Stimulated activated CD4-positive, alpha-beta T cell treated with anti-CD3 and anti-CD28 coated beads, Interleukin-4, amount 100 ng/mL, for 1 hour (primary cell): ENCODE data around the gene IRF2BP1.
"Not testable (repeated sequence)": the region's sequence is repeated elsewhere in the genome, so short reads cannot be mapped to it uniquely, and the experiment has no call there.

ENCODE experiments used
- DNase-seq: peaks from one replicate; pipeline ENCODE4 v3.0.0-alpha.2; 2020

The IRF2BP1 gene

DNA sequence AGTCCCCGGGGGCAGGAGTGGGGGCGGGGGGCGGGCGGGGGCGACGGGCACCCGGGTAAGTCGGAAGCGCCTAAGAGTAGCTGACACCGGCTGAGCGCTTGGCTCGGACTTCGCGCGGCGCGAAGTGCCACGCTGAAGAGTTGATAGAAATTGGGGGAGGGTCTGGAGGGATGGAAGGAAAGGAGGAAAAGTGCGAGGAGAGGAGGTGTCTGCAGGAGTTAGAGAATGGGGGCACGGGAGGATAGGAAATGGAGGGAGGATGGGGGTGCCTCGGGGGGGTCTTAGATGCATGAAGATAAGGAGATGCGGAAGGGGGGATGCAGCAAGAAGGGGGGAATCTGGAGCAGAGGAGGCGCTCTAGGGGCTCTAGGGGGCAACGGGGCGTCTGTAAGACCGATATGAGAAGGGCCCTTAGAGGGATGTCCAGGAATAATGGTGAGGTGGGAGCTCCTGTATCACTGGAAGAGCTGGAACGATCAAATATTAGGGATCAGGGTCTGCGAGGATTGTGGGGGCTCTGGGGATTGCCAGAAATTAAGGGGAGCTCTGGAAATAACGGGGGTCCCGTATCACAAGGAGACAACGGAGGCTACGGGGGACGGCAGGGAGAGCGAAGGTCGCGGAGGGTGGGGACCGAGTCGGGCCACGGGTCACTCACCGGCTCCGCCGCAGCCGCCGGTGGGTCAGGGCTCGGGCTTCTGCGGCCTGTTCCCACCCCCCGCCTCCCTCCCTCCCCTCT, 16.1 kb upstream of the IRF2BP1 start, which contains the start of gene MYPOP:
MYPOP (minus strand) TSS at position 702 of the 739 bp plus-strand sequence. CDS start 840 bp downstream, outside the sequence.
- peak; percentile 11 for DNase-seq

DNA sequence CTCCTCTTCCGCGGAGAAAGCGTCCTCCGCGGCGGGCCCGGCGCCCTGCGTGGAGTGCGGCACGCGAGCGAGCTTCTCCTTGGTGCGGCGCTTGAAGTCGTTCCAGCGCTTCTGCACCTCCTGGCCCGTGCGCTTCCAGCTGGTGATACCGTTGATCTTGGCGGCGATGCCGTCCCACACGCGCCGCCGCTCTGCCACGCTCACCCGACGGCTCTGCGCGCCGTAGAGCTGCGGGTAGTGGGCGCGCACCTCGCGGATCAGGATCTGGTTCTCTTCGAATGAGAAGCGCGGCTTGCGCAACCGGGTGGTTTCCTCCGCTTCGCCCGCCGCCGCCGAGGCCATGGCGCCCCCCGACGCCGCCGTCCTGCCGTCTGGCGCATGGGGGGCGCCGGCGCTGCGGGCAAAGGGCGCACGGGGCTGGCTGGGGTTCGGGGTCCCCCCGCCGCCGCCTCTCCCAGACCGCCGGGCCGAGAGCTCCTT, 15.5 kb upstream of the IRF2BP1 start:
- DNase-seq = peak; percentile 44

DNA sequence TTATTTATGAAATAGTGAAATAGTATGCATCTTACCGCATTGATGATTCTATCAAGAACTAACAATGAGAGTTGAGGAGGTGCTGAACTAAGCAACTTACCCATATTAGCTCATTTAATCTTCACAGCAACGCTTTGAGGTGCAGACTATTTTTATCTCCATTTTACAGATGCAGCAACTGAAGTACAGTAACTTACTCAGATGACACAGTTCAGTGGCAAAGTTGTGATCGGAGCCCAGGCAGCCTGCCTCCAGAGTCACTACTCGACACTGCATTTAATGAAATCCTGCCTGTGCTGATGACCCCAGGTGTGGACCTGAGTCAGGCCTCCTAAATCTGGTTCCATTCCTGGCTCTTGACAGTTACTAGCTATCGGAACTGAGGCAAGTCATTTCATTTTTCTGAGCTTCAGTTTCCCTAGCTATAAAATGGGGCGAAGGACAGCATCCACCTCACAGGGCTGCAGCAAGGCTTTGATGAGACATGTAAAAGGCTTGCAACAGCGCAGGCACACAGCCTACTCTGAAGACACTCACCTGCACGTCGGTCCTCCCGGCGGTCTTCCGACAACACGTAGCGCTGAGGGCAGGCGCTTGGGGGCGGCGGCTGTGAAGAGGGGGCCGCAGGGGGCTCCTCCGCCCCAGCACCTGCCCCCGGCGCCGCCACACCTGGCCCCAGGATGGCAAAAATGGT, 14.9 kb upstream of the IRF2BP1 start:
- DNase-seq = no peak

DNA sequence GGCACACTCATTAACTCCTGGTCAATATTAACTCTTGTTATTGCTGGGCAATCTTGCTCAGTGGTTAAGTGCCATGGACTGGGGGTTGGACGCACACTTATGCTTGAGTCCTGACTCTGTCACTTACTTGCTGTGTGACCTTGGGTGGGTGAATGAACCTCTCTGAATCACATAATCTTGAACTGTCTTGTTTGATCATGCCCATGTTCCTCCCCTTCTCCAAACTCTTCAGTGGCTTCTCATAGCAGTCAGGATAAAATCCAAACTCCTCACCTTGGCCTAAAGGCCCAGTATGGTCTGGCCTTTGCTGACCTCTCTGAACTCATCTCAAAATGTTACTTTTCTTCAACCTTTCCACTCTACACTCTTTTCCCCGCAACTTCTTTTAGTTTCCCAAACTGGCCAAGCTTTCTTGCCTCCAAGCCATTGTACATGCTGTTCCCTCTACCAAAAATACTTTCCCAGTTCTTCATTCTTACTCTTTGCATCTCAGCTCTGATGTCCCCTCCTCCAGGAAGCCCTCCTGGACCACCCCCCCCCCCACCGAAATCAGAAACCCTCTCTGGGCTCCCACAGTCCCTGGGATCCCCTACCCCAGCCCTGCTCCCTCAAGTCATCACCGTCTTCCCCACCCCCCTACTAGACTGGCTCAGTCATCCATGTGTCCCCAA, 14.1 kb upstream of the IRF2BP1 start:
- no peak for DNase-seq

DNA sequence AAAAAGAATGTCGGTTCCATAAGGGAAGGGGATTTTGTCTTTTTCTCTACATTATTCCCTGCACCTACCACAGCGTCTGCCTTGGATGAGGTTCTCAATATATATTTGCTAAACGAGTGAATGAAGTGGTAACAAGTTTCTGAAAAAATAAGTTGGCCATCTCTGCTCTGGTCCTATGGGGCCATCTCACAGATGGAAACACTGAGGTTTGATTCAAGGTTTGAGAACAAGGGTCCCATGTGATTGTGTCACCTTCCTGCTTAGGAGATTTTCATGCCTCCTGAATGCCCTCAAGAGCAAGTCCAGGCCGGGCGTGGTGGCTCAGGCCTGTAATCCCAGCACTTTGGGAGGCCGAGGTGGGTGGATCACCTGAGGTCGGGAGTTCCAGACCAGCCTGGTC, 13.3 kb upstream of the IRF2BP1 start:
- no peak for DNase-seq

DNA sequence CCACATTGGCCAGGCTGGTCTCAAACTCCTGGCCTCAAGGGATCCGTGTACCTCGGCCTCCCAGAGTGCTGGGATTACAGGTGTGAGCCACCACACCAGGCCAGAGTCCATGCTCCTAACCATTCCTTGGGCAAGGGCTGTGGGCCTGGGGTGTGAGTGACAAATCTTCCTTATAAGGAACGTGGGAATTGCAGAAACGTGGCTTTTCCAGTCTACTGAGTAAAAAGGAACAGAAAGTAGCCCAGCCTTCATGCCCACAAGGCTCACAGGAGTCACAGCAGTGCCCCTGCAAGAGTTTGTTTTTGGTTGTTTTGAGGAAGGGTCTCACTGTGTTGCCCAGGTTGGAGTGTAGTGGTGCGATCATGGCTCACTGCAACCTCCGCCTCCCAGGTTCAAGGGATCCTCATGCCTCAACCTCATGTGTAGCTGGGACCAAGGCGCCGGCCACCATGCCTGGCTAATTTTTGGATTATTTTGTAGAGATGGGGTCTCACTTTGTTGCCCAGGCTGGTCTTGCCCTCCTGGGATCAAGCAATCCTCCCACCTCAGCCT, 11.4 kb upstream of the IRF2BP1 start:
- no peak for DNase-seq

DNA sequence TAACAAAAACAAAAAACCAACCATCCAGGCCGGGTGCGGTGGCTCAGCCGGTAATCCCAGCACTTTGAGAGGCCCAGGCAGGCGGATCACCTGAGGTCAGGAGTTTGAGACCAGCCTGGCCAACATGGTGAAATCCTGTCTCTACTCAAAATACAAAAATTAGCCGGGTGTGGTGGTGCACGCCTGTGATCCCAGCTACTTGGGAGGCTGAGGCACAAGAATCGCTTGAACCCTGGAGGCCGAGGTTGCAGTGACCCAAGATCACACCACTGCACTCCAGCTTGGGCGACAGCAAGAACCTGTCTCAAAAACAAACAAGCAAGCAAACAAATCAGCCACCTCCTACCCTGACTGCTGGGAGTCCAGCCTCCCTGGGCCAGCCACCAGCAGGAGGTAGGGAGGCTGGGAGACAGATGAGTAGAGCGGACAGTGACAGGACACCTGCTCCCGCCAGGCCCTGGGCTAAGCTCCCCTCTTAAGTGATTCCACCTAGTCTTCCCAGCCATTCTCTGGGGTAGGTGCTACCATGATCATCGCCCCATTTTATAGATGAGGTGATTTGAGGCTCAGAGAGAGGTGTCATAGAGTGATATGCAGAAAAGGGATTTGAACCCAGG, 10.2 kb upstream of the IRF2BP1 start:
- not testable (repeated sequence) for DNase-seq

DNA sequence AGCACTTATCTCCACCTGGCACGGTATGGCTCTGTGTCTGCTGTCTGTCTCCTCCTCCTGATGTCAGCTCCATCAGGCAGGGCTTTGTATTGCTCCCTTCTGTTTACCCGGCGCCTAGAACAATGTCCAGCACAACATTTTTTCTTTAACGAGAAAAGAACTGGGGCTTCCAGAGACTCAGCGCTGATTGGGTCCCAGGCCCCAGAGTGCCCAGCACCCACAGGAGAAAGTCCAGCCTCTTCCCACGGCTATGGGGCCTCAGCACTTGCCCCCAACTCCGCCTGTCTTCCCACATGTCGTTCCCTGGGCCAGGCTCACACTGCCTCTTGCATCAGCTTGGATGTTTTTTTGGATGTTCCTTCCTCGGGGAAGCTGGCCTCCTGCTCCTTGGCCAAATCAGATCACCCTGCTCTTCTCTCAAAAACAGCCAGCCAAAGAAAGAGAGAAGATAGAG, 9.6 kb upstream of the IRF2BP1 start:
- no peak for DNase-seq

DNA sequence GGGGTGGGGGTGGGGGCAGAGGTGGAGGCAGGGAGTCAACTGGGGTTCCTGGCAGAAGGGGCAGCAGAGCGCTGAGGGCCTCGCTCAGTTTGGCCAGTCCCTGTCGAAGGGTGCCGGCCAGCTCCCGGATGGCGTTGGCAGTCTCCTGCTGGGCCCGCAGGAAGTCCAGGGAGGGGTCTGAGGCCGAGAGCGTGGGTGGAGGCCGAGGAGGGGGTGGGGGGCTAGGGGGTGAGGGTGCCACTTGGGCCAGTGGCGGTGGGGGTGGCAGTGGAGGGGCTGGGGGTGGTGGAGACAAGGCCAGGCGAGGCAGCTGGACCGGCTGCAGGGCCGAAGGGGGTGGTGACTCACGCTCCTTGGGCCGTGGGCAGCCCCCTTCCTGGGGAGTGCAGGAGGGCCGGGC, 4.9 kb upstream of the IRF2BP1 start:
- DNase-seq = no peak

DNA sequence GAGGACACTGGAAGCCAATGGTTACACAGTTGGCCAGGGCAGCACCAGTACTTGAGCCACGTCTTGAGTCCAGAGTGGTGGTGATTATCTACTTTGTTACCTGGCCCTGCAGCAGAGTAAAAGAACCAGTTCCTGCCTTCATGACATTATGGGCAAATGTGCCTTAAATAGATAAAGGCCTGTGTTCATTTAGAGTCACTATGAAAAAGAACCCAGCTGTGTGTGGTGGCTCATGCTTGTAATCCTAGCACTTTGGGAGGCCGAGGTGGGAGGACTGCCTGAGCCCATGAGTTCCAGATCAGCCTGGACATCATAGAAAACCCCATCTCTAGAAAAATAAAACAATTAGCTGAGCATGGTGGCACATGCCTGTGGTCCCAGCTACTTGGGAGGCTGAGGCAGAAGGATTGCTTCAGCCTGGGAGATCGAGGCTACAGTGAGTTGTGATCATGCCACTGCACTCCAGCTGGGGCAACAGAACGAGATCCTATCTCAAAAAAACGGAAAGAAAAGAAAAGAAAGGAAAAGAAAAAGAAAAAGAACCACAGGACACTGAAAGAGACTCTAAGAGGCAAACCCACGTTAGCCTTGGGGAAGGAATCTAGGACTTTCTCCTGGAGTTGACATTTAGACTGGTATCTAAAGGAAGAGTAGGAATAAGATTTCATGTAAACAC, 3.4 kb upstream of the IRF2BP1 start:
- DNase-seq = no peak

DNA sequence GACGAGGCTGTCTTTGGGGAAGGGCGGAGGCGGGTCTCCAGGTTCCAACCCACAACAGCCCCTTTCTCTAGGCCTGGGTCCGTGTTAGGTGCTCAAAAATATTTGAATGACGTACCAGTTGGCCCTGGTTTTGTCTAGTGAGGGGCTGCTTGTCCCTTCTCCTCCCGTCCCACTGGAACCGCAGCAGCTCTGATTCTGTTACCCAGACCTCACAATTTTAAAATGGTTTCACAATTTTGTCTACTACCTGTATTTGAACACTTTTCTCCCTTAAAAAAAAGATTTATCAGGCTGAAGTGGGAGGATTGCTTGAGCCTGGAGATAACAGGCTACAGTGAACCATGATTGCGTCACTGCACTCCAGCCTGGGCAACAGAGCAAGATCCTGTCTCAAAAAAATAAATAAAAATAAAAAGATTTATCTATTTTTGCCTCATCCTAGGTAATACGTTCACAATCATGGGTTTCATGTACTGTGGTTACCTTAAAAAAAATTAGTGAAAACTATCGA, 1.3 kb upstream of the IRF2BP1 start:
- DNase-seq = no peak

DNA sequence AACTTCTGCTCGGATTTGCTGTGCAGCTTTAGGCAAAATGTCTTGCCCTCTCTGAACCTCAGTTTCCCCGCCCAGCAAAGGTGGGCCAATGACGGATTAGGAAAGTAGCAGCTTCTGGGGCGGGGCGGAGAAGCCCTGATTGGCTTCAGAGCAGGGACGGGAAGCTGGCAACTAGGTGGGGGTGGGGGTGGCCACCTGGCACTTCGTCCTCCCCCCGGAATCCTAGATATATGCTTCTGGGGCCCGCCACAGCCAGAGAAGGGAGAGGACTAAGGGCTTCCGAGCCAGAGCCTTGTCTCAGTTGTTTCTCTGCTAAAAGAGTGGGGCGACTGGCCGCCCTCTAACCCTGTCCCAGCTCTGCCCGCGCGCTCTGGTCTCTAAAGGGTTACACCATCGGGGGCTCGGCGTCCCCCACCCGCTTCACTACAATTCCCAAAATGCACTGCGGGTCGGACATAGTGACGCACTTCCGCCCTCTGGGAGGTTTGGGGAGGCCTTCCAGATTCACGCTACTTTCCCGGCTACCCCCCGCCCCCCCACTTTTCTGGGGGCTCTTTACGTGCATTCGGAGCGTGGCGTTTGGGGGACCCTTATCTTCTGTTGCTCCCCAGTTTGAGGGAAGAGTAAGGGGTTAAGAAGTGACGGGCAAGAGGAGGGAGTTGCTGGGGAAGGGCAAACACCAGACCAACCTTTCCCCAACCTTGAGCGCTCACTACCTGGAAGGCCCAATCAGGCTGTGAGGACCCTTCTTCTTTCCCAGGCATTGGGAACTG, 672 bp upstream of the IRF2BP1 start:
- peak; percentile 85 for DNase-seq

DNA sequence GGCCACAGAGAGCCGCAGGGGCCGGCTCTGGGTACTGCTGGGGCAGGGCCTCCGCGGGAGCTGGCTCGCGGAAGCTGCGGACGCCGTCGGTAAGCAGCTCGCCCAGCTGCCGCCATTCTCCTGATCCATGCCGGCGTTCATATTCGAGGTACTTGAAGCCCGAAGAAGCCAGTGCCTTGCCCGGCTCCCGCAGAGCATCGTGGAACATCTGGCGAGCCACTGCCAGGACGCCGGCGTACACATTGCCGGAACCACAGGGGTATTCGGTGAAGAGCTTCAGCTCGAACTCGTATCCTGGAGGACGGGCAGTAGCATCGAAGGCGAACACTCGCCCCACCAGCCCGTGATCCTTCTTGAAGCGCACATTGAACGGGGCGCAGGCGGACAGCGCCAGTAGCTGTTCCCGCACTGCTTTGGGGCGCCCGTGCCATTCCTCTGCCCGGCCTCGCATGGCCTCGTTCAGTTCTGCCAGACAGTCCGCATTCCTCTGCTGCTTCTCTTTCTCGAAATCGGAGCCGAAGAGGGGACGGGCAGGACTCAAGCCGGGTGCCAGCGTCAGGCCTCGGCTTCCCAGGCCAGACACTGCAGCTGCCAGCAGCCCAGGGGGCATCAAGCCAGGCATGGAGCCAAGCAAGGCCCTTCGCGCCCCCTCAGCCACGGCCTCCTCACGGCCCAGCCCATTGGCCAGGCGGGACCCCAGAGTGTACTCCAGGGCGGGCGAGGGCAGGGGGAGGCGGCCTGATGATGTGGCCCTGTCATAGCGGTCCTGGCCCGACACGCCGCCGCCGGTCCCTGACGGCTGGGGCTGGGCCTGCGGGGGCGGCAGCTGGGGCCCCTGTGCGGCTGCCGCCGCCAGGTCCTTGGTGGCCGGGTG, 1.0 kb downstream of the IRF2BP1 start:
- DNase-seq = peak; percentile 20

DNA sequence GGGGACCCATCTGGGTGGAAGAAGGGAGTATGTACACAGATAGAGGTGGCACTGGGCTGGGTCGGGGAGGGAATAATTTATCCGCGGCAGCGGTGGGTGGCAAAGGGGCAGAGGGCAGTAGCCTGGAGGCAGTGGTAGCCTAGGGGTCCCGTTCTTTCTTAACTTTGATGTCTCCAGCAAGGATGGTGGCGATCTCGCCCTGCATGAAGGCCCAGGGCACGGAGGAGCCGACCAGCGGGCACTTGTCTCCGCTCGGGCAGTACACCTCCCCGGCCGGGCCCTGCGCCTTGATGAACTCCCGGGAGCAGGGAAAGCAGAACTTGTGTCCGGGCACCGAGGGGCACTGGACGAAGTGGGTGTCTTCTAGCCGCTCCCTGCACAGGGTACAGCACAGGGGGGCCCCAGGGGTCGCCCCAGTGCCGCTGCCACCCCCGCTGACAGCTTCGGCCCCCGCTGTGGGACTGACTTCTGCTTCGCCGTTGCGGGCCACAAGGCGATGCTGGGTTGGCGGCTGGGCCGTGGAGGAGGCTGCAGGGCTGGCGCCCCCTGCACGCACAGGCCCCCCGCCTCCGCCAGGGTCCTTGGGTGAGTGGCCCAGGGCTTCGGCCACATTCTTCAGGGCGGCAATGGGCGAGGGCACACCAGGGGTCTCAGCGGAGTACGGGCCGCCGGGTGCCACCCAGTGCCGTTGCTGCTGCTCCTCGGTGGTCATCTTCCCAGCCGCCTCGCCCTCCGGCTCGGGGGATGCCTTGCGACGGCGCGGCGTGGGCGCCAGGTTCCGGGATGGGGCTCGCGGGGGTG, 1.9 kb downstream of the IRF2BP1 start:
- no peak for DNase-seq

DNA sequence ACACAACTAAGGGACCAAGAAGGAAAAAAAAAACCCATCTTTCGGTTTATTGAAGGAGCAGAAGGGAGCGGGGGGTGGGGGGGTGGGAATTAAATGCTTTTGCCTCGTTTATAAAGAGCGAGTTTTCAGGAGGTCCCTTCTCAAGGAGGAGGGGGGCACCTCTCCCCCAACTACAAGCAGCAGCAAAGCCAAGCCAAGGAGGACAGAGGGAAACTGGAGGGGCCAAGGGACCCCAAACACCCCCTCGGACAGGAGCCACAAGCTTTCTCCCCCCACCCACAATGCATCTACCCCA, 2.4 kb downstream of the IRF2BP1 start:
- no peak for DNase-seq

DNA sequence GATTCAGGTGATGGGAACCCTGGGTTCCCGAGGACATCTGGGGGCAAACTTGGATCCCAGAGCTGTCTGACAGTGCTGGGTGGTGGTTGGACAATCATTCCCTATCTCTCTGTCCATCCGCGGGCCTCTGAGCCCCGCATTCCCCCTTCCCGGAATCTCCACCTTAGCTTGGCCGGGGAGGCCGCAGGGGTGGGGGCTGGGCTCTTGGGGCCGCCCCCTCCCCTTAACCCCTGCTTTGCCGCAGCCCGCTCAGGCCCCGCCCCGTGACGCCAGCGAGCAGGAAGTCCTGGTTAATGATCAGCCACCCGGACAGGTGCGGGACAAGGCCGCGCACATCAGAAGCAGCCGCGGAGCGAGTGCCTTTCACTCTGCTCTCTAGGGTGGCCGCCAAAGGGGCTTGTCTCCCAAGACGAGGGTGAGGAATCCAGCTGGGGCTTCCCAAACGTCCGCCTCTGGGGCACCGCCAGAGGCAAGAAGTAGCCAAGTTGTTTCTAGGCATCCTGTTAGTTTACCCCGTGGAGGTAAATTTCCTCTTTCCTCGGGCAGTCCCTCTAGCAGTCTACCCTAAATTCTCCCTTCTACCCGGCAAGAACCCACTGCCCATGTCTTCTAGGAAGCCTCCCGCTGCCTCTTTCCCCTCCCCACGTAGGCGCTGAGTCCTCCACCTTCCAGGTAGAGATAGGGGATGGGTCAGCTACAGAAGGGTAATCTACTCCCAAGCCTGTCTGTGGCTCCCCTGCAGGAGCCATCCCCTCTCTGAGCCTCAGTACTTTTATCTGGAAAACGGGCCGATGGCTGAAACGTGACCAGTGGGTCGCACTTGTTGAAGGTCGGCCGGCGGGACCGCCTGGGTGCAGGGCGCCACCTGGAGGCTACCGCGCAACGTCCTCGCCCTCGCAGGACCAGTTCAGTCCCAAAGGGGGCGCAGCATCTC, 3.0 kb downstream of the IRF2BP1 start:
- peak; percentile 83 for DNase-seq

DNA sequence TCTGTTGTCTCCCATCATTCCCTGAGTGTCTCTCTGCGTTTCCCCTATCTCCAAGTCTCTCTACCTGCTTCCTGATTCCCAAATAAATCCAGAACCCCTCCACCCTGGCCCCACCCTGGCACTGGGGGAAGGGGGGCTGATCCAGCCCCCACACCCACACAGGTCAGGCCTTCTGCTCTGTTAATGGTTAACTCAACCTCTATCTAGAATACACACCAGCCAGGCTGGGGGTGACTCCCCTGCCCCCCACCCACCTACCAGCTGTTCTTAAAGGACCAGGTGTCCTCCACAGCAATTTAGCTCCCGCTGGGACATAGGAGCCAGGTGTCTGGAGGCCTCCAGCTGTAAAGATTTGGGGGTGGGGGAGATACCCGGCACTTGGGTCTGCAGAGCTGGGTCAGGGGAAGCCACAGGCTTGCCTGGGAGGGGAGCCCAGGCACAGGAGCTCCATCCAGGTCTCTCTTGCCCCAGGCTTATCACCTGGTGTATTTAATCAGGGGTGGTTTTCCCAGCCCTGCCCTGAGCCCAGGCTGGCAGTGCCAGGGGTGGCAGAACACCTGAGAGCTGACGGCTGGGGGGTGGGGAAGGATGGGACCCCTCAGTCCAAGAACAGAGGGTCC, 3.9 kb downstream of the IRF2BP1 start:
- DNase-seq = no peak
